Heart right ventricle (tissue), 16 donors: Measurements from ENCODE around the gene ARHGAP1. TPM values are rescaled to one million over a fixed set of nuclear protein-coding genes. Genes with fewer than 3 reads are reported as not detected.
"Not testable (repeated sequence)": the region's sequence is repeated elsewhere in the genome, so short reads cannot be mapped to it uniquely, and the experiment has no call there.

ENCODE experiments used
- ATAC-seq, 8 donors: fragments of 200-7000 bp; cut with Tn5 transposase; one replicate each; pipeline ENCODE4 v1.9.1; 2020; ENCODE audit warnings: mild to moderate bottlenecking in 8 of 8, moderate library complexity in 8 of 8, moderate number of reproducible peaks in 1 of 8
- DNase-seq, 2 donors: peaks; one replicate each; pipeline ENCODE4 v3.0.0-alpha.2; 2020
- H3K27ac ChIP-seq, 10 donors: fragments of 200-600 bp; sonication (generic) in 2 of 10; one replicate each; pipeline versions ENCODE4 v1.5.0 to v1.8.0; 2020 to 2022; ENCODE audit warnings: mild to moderate bottlenecking in 3 of 10
- H3K27me3 ChIP-seq, 7 donors: fragments of 200-600 bp; one replicate each; pipeline ENCODE4 v1.8.0; 2021 to 2022; ENCODE audit warnings: mild to moderate bottlenecking in 2 of 7
- H3K36me3 ChIP-seq, 9 donors: fragments of 200-600 bp; sonication (generic) in 1 of 9; one replicate each; pipeline versions ENCODE4 v1.5.0 to v1.8.0; 2020 to 2022; ENCODE audit warnings: mild to moderate bottlenecking in 2 of 9
- H3K4me1 ChIP-seq, 9 donors: fragments of 200-600 bp; sonication (generic) in 1 of 9; one replicate each; pipeline versions ENCODE4 v1.5.0 to v1.8.0; 2020 to 2022; ENCODE audit warnings: mild to moderate bottlenecking in 4 of 9
- H3K4me3 ChIP-seq, 10 donors: fragments of 200-600 bp; sonication (generic) in 2 of 10; one replicate each; pipeline versions ENCODE4 v1.5.0 to v1.8.0; 2020 to 2022; ENCODE audit warnings: mild to moderate bottlenecking in 7 of 10, moderate library complexity in 2 of 10
- H3K9me3 ChIP-seq, 11 donors: fragments of 200-600 bp in 10 of 11; sonication (generic) in 2 of 11; one replicate each; pipeline versions ENCODE4 v1.5.0 to v1.8.0; 2013 to 2022; ENCODE audit warnings: mild to moderate bottlenecking in 2 of 11, control low read depth in 1 of 11, moderate library complexity in 1 of 11
- CTCF ChIP-seq, 9 donors: fragments of 200-600 bp; sonication (generic) in 2 of 9; IDR thresholded peaks; one replicate each; pipeline versions ENCODE4 v1.5.0 to v1.8.0; 2021 to 2022; ENCODE audit warnings: antibody characterized with exemption in 9 of 9, mild to moderate bottlenecking in 5 of 9, moderate library complexity in 1 of 9
- whole genome bisulfite sequencing, 2 donors: extraction: QIAGEN DNeasy Blood & Tissue Kit; methylation state at CpG; one replicate each; pipeline ENCODE4 v1.1.7; 2013; ENCODE audit warnings: inconsistent platforms in 1 of 2; 5-methylcytosine and 5-hydroxymethylcytosine counted together
- intact Hi-C, 10 donors: fragments of 100-400 bp; cut with DNase I; formaldehyde crosslinking; loops; one replicate each; pipeline versions ENCODE4 v1.11.1 to v1.14.2; 2022
- polyA plus RNA-seq, 2 donors: library from polyadenylated mRNA; stranded (reverse); fragments of 200-250 nt; gene quantifications; one replicate each; pipeline ENCODE4 v1.2.3, GENCODE V29; 2013
- total RNA-seq, 10 donors: library from RNA; stranded (reverse); fragmentation: NEBNext Ultra II Directional in 3 of 10; extraction: Animal tissue kit (Norgen Biotek cat#: 25700) in 3 of 10; gene quantifications; one replicate each; pipeline versions ENCODE4 v1.2.1 to v1.2.4, GENCODE V29; 2021 to 2023
- donor health status: Arrhythmogenic right ventricular cardiomyopathy.
- donor health status: ischemic (EF 13 %, LVEDD 7.1; RV severe dilation, severe dysfunction).
- donor health status: healthy with polysubstance abuse.
- donor health status: DM: no; HTN: yes; CAD: no.
- donor health status: DM: no; HTN: no; CAD: no.
- donor health status: ischemic (EF 25% LVEDD 6.9; RV normal size, moderate dysfunction).
- donor health status: ischemic (EF 25% LVEDD 5.7; RV mildly dilated, moderate dysfunction).
- donor health status: healthy.
- donor health status: DM: yes; HTN: yes; CAD: no.
- donor health status: Ischemic cardiomyopathy.
- donor health status: ischemic (EF 35%, LVEDD 5.7; RV mildly dilated, moderate dysfunction).
- donor health status: nonischemic (EF 11% LVEDD 7.7; RV severe dilation, severe dysfunction).
- donor health status: DM: yes; HTN: yes; CAD: no.
- donor health status: PGD.
- donor health status: ischemic (EF 29% LVEDD 5.4; RV normal size, mild dysfunction).
- donor health status: nonischemic (EF 23%, LVEDD 6.1; RV moderate dilation, normal function).

Gene ARHGAP1
- total and polyA plus RNA-seq, 12 donors: 28.4 to 268 (median 124) TPM

- Histone ChIP-seq H3K36me3 (peaks cover 0 to 85% (median 30%) of the 10 kb centered on the region in 9 donors), H3K27me3 (no peaks in the 10 kb centered on the region), H3K4me3 (no peak overlapping the region), H3K9me3 (no peaks in the 10 kb centered on the region), H3K4me1 (peaks cover 13 to 93% (median 50%) of the 10 kb centered on the region in 9 donors), H3K27ac (peak overlapping the region; percentile 67 to 88 (median 80))
- 81% methylated on average over 6 of the region's 6 CpGs for WGBS, 2 donors
- TF ChIP-seq CTCF (IDR thresholded peaks at IDR 0.05): no peak
- ATAC-seq (peak in 2 of 8 donors; percentile 2 to 43), DNase-seq (no peak)
- intact Hi-C loops: no loop called here
Measured at GRCh38 chr11:46673713-46674462, 26.5 kb downstream of the ARHGAP1 start.

GRCh38 chr11:46672381-46672839 is 28.0 kb downstream of the ARHGAP1 start:
- Histone ChIP-seq H3K4me3 (no peak overlapping the region), H3K4me1 (peaks cover 13 to 83% (median 50%) of the 10 kb centered on the region in 9 donors), H3K9me3 (no peaks in the 10 kb centered on the region), H3K27me3 (no peaks in the 10 kb centered on the region), H3K36me3 (peaks cover 0 to 85% (median 31%) of the 10 kb centered on the region in 9 donors), H3K27ac (peak overlapping the region in 7 of 10 donors; percentile 73 to 88 (median 83))
- ATAC-seq (no peak), DNase-seq (no peak)
- intact Hi-C loops: no loop called here
- WGBS, 2 donors: 71 to 78% methylated on average over 6 of the region's 7 CpGs
- TF ChIP-seq CTCF (IDR thresholded peaks at IDR 0.05): no peak

- 90 to 91% methylated on average over 10 of the region's 10 CpGs for WGBS, 2 donors
- no peak for TF ChIP-seq CTCF (IDR thresholded peaks at IDR 0.05)
- Histone ChIP-seq H3K27me3 (no peaks in the 10 kb centered on the region), H3K4me3 (no peak overlapping the region), H3K4me1 (peaks cover 18 to 81% (median 50%) of the 10 kb centered on the region in 9 donors), H3K27ac (peak overlapping the region in 6 of 10 donors; percentile 23 to 88 (median 80)), H3K9me3 (no peaks in the 10 kb centered on the region), H3K36me3 (peaks cover 0 to 85% (median 31%) of the 10 kb centered on the region in 9 donors)
- no peak for ATAC-seq
- intact Hi-C loops: no loop called here
- no peak for DNase-seq
Measured at GRCh38 chr11:46671958-46672315, 28.5 kb downstream of the ARHGAP1 start.

- H3K9me3 ChIP-seq, intact Hi-C loops, H3K27me3 ChIP-seq, ATAC-seq, DNase-seq, H3K4me3 ChIP-seq: not testable (repeated sequence)
- peak overlapping the region in 6 of 10 donors; percentile 18 to 88 (median 49) for H3K27ac ChIP-seq
- WGBS, 2 donors: 89 to 96% methylated on average over 3 of the region's 3 CpGs
- peaks cover 25 to 80% (median 50%) of the 10 kb centered on the region in 9 donors for H3K4me1 ChIP-seq
- peaks cover 0 to 87% (median 36%) of the 10 kb centered on the region in 9 donors for H3K36me3 ChIP-seq
Measured at GRCh38 chr11:46670521-46670920, 29.9 kb downstream of the ARHGAP1 start.
